Thyroid gland (tissue), 4 donors: ENCODE results near the gene RFPL2. TPM values are rescaled to one million over a fixed set of nuclear protein-coding genes. Genes with fewer than 3 reads are reported as not detected.
"Not testable (repeated sequence)": the region's sequence is repeated elsewhere in the genome, so short reads cannot be mapped to it uniquely, and the experiment has no call there.

ENCODE experiments used
- DNase-seq, 2 donors: peaks; one replicate each; pipeline ENCODE4 v3.0.0-alpha.2; 2019
- H3K27ac ChIP-seq, 3 donors: fragments of 200-600 bp; sonication (generic); 1 replicate in 2 of 3; 2 replicates in 1 of 3; pipeline ENCODE4 v1.5.1; 2016 to 2019; ENCODE audit warnings: mild to moderate bottlenecking in 1 of 3, moderate library complexity in 1 of 3
- H3K27me3 ChIP-seq: fragments of 200-600 bp; sonication (generic); one replicate; pipeline ENCODE4 v1.5.1; 2019
- H3K36me3 ChIP-seq, 2 donors: fragments of 200-600 bp; sonication (generic); one replicate each; pipeline ENCODE4 v1.5.1; 2016 to 2019
- H3K4me1 ChIP-seq, 2 donors: fragments of 200-600 bp; sonication (generic); one replicate each; pipeline ENCODE4 v1.5.1; 2017 to 2019
- H3K4me3 ChIP-seq, 3 donors: fragments of 200-600 bp; sonication (generic); replicated peaks in 1 of 3; 1 replicate in 2 of 3; 2 replicates in 1 of 3; pipeline ENCODE4 v1.5.1; 2016; ENCODE audit warnings: mild to moderate bottlenecking in 1 of 3
- H3K9me3 ChIP-seq: fragments of 200-600 bp; sonication (generic); one replicate; pipeline ENCODE4 v1.5.1; 2017
- POLR2A ChIP-seq, 2 donors: fragments of 450-650 bp; IDR thresholded peaks; one replicate each; pipeline ENCODE4 v1.6.1; 2017; ENCODE audit warnings: antibody characterized with exemption in 2 of 2, mild to moderate bottlenecking in 2 of 2, moderate library complexity in 1 of 2
- WGBS, 2 donors: methylation state at CpG; one replicate each; pipeline ENCODE4 v1.1.5; 2017; 5-methylcytosine and 5-hydroxymethylcytosine counted together
- intact Hi-C: fragments of 100-400 bp; cut with DNase I; formaldehyde crosslinking; loops from one replicate; pipeline ENCODE4 v1.15.1; 2023
- total RNA-seq, 4 donors: library from RNA; depleted of rRNA; stranded (reverse); fragments of >200 nt; gene quantifications; one replicate each; pipeline ENCODE4 v1.2.3, GENCODE V29; 2016
- TF ChIP-seq, protein P1 (sequence below), 6 experiments: fragments of 200-600 bp in 3 of 6; fragments of 450-650 bp in 3 of 6; sonication (generic) in 3 of 6; IDR thresholded peaks; one replicate each; pipeline ENCODE4 v1.5.1; 2016 to 2019; ENCODE audit warnings: antibody characterized with exemption in 6 of 6, mild to moderate bottlenecking in 2 of 6, inconsistent platforms in 1 of 6, moderate library complexity in 1 of 6

Gene RFPL2
- total RNA-seq, 4 donors from 2014 or later: not detected

DNA sequence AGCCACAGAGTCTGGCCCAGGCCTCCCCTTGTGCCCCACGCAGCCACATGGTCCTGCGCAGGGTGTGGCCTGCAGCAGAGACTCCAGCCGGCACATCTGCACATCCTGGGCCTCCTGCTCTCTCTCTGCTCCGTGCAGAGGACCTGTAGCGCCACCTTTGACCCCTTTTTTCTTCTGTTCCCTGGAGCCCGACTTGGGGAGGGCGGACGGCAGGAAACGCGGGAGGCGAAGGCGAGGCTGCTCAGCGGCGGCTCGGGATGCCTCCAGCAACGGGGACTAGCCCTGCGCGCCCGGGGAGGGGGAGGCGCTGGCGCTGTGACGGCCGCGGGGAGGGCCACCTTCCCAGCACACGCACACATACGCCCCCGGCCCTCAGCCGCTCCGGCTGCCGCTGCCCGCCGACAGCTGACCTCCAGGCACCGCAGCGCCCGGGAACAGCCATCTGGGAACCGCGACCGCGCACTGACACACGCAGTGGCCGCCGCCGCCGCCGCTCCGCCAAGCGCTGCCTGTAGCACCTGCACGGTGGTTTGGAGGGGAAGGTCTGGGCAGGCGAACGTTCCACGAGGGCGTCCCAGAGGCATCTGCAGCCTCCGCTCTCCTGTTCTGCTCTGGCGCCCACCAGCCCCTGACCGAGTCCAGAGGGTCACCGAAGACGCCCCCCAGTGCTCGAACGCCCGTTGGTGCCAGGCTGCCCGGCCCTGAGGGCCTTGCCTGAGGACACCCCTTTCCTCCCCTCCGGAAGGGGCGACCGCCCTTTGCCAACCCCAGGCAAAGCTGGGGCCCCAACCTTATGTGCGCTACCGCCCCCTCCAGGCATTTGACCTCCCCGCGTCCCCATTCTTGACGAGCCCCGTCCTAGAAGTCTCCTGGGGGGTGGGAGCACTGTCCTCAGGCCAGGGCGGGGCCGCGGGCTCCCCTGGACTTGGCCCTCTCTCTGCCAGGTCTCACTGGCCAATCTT is 28.9 kb downstream of the RFPL2 start:
- Histone ChIP-seq H3K4me3 (no peak overlapping the region), H3K27ac (no peak overlapping the region), H3K9me3 (no peaks in the 10 kb centered on the region), H3K27me3 (no peaks in the 10 kb centered on the region), H3K36me3 (no peaks in the 10 kb centered on the region), H3K4me1 (peaks cover 0 to 6% of the 10 kb centered on the region in 2 donors)
- no peak for DNase-seq
- TF ChIP-seq POLR2A (IDR thresholded peaks at IDR 0.05): no peak
- TF ChIP-seq, protein P1, sequence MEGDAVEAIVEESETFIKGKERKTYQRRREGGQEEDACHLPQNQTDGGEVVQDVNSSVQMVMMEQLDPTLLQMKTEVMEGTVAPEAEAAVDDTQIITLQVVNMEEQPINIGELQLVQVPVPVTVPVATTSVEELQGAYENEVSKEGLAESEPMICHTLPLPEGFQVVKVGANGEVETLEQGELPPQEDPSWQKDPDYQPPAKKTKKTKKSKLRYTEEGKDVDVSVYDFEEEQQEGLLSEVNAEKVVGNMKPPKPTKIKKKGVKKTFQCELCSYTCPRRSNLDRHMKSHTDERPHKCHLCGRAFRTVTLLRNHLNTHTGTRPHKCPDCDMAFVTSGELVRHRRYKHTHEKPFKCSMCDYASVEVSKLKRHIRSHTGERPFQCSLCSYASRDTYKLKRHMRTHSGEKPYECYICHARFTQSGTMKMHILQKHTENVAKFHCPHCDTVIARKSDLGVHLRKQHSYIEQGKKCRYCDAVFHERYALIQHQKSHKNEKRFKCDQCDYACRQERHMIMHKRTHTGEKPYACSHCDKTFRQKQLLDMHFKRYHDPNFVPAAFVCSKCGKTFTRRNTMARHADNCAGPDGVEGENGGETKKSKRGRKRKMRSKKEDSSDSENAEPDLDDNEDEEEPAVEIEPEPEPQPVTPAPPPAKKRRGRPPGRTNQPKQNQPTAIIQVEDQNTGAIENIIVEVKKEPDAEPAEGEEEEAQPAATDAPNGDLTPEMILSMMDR (IDR thresholded peaks at IDR 0.05): no peak
- intact Hi-C loops: no loop called here
- 11 to 18% methylated on average over 15 to 29 of the region's 73 CpGs for WGBS, 2 donors

DNA sequence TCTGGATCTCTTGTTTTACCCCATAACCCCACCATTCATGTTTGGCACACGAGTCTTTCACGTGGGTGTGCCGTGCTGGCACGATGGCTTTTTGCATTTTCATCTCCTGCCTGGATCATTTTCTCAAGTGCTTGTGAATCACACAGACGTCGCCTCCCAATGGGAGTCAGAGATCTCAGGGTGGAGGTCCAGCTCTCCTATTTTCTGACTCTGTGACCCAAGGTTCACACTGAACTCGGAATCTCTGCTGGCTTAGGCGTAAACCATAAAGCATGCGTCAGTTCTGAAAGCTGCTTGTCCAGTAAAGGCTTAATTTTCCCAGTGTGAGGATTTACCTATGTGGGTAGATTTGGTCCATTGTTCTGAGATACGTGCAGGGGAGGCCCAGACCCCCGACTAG is 29.8 kb downstream of the RFPL2 start:
- no peaks in the 10 kb centered on the region for H3K36me3 ChIP-seq
- no peak for TF ChIP-seq POLR2A (IDR thresholded peaks at IDR 0.05)
- TF ChIP-seq, protein P1 (IDR thresholded peaks at IDR 0.05): no peak
- no peak overlapping the region for H3K27ac ChIP-seq

DNA sequence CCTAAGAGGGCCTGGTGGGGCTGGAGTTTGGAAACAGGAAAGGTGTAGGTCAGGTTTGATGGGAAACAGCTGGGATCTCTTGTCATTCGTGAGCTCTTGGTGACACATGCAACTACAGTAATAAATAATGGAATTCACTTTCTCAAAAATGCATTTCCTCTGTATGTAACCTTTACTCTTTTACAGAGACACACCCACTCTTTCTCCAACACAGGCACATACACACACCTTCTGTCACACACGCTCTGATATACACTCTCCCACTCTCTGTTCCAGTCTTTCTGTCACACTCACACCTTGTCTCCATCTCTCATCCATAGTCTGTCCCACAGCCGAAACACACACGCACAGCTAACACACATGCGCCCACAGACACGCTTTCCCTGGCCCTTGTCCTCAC is 39.2 kb downstream of the RFPL2 start:
- peaks cover 4% of the 10 kb centered on the region for H3K27me3 ChIP-seq
- no peak overlapping the region for H3K27ac ChIP-seq
- no peaks in the 10 kb centered on the region for H3K4me1 ChIP-seq
- no peak for DNase-seq
- TF ChIP-seq, protein P1 (IDR thresholded peaks at IDR 0.05): no peak
- TF ChIP-seq POLR2A (IDR thresholded peaks at IDR 0.05): no peak
- H3K4me3 ChIP-seq: no peak overlapping the region
- WGBS, 2 donors: 80 to 82% methylated on average over 6 of the region's 6 CpGs
- intact Hi-C loops: no loop called here
- H3K9me3 ChIP-seq: no peaks in the 10 kb centered on the region
- H3K36me3 ChIP-seq: no peaks in the 10 kb centered on the region

More for the DNA sequence above, 29.8 kb downstream of the RFPL2 start:
- Histone ChIP-seq H3K4me1 (peaks cover 0 to 6% of the 10 kb centered on the region in 2 donors), H3K4me3 (no peak overlapping the region), H3K9me3 (no peaks in the 10 kb centered on the region), H3K27me3 (no peaks in the 10 kb centered on the region)
- no peak for DNase-seq
- intact Hi-C loops: no loop called here
- WGBS, 2 donors: 88 to 89% methylated on average over 11 of the region's 11 CpGs

DNA sequence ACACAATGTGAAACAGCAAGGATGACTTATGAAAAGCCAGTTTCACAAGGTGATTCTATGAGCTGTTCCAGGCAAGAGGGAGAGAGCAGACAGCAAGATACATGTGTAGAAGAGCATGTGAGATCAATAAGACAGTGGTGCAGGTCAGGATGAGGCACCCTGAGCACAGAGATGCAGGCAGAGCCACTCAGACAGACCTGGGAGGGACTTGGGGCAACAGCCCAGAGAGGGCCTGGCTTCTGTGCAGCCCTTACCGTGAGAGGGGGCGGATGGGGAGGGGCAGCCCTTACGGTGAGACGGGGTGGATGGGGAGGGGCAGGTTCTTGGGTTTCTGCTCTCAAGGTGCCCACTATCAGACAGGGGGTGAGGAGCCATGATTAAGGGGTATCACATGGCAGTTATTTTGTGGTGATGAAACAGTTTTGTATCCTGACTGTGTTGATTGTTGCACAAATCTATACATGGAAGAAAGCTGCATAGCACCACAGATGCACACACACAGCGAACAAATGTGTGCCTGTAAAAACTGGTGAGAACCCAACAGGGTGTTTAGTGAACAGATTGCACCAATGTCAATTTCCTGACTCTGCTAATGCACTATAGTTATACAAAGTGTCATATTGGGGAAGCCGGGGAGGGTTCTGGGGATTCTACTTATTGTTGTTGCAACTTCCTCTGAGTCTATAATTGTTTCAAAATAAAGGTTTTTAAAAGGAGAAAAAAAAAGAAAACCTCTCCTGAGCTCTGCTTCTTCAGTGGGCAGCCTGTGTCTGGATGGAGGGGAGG is 40.6 kb downstream of the RFPL2 start:
- Histone ChIP-seq H3K36me3 (no peaks in the 10 kb centered on the region), H3K4me3 (no peak overlapping the region), H3K27me3 (peaks cover 4% of the 10 kb centered on the region), H3K9me3 (no peaks in the 10 kb centered on the region), H3K4me1 (no peaks in the 10 kb centered on the region), H3K27ac (no peak overlapping the region)
- intact Hi-C loops: no loop called here
- no peak for DNase-seq
- TF ChIP-seq, protein P1 (IDR thresholded peaks at IDR 0.05): no peak
- TF ChIP-seq POLR2A (IDR thresholded peaks at IDR 0.05): no peak
- WGBS, 2 donors: 33 to 34% methylated on average over 6 of the region's 6 CpGs

DNA sequence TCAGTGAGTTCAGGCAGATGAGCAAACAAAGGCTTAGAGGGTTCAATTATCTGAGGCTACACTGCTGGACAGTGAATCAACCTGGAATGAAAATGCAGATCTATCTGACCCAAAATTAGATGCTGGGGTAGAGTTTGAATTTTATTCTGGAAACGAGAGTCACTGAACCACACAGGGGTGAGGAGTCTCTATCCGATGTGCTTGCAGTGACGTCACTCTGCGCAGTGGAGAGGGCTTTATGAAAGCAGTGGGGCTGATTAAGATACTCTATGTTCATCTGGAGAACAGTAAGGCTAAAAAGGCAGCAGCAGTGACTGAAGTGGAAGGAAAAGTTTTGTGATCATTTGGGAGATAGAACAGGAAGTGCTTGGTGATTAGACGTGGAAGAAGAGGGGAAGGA is 44.5 kb downstream of the RFPL2 start:
- H3K27ac ChIP-seq, DNase-seq, H3K36me3 ChIP-seq, H3K9me3 ChIP-seq, H3K4me3 ChIP-seq, H3K27me3 ChIP-seq, H3K4me1 ChIP-seq, intact Hi-C loops: not testable (repeated sequence)
- WGBS, 2 donors: 67 to 68% methylated on average over 5 of the region's 5 CpGs
